ENCODE results near the gene UBE2H. TPM values are rescaled to one million over a fixed set of nuclear protein-coding genes. Genes with fewer than 3 reads are reported as not detected.

The UBE2H gene
- total RNA-seq, 1 experiment from 2014 or later: 128 TPM

DNA sequence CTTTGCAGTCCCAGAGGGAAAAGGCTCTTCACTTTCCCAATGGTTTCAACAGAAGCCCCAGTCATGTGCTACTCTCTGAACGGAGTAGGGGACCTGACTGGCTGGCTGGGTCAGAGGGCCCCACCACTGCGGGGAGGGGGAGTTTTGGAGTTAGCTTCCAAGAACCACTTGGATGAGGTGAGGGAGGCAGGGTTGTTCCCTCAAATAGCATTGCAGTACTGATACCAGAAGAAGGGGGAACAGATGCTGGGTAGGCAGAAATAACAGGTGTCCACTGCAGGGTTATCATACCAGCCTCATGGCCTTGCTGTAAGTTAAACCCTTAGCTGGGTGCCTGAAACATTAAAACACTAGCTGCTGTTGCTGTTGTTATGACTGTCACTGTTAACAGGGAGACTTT is 131.3 kb downstream of the UBE2H start:
- Mint-ChIP-seq H3K9me3 (ENCODE audit: unreplicated experiment) (peaks cover 12% of the 10 kb centered on the region), H3K27me3 (ENCODE audit: insufficient read depth, unreplicated experiment) (no peaks in the 10 kb centered on the region), H3K36me3 (ENCODE audit: insufficient read depth, unreplicated experiment) (peaks cover 7% of the 10 kb centered on the region), H3K4me1 (ENCODE audit: insufficient read depth, unreplicated experiment) (peaks cover 8% of the 10 kb centered on the region), H3K4me3 (ENCODE audit: unreplicated experiment) (no peak overlapping the region), H3K27ac (ENCODE audit: low read depth, unreplicated experiment) (no peak overlapping the region)
- ChIA-PET CTCF (interaction anchor here (0.6 to 5.9 kb wide), 8 partner anchors 9 to 210 kb away, joined by 3 to 36 read pairs (median 4); no protein-coding TSS in a partner anchor), POLR2A (interaction anchor here (0.7 kb wide), 1 partner anchor 218 kb away, joined by 3 read pairs; no protein-coding TSS in a partner anchor)
- BruUV-seq (replicated peaks): no TSS peak
- no peak for DNase-seq (ENCODE audit: unreplicated experiment)
- intact Hi-C loops (cut with micrococcal nuclease): no loop called here
- no peak for TF ChIP-seq CTCF (IDR thresholded peaks at IDR 0.05; ENCODE audit: unreplicated experiment)

GRCh38 chr7:129816742-129817141 is 136.0 kb downstream of the UBE2H start:
- no peak for TF ChIP-seq CTCF (IDR thresholded peaks at IDR 0.05; ENCODE audit: unreplicated experiment)
- H3K4me3 Mint-ChIP-seq (ENCODE audit: unreplicated experiment): no peak overlapping the region
- no peaks in the 10 kb centered on the region for H3K4me1 Mint-ChIP-seq (ENCODE audit: insufficient read depth, unreplicated experiment)
- intact Hi-C loops (cut with micrococcal nuclease): no loop called here
- H3K9me3 Mint-ChIP-seq (ENCODE audit: unreplicated experiment): peaks cover 12% of the 10 kb centered on the region
- H3K27ac Mint-ChIP-seq (ENCODE audit: low read depth, unreplicated experiment): no peak overlapping the region
- no peak for DNase-seq (ENCODE audit: unreplicated experiment)
- no peaks in the 10 kb centered on the region for H3K27me3 Mint-ChIP-seq (ENCODE audit: insufficient read depth, unreplicated experiment)
- no TSS peak for BruUV-seq (replicated peaks)
- ChIA-PET CTCF (interaction anchor here (1.1 kb wide), 1 partner anchor 14 kb away, joined by 3 read pairs; no protein-coding TSS in a partner anchor), POLR2A (no interaction called here)
- peaks cover 7% of the 10 kb centered on the region for H3K36me3 Mint-ChIP-seq (ENCODE audit: insufficient read depth, unreplicated experiment)

GRCh38 chr7:129807863-129808262 is 144.9 kb downstream of the UBE2H start:
- TF ChIP-seq CTCF (IDR thresholded peaks at IDR 0.05; ENCODE audit: unreplicated experiment): no peak
- H3K27ac Mint-ChIP-seq (ENCODE audit: low read depth, unreplicated experiment): no peak overlapping the region

DNA sequence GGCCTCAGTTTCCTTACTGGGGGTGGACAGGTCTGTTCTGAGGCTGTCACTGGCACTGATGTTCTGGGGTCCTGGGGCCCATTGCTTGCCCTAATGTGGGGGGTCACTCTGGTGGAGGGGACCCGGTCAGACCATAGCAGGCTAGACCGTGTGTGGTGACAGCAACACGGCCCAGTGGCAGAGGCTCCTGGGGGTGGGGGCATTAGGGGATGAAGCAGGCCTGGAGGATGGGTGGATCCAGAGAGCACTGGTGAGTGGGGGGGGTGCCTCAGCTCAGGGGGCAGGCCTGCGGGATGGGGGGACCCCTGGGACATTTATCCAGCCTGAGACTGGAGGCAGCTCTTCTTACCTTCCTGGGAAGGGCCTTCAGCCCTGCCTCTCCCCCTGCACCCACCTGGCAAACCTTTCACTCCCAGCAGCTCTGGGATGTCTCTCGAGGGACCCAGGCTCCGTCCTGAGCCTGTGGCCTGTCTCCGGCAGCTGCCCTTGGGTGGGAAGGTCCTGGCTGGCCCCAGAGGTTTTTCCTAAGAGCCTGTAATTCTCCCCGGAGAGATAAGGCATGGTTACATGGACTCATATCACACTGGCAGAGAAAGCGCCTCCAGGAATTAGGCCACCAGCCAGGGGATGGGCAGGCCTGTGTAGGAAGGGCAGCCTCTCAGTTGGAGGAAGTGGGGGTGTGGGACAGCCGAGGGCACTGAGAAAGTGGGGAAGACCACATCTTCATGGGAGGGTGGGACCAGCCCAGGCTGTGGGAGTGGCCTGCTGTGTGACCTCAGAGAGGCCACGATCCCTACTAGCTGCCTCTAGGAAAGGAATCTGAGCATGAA is 147.7 kb downstream of the UBE2H start:
- no peak for TF ChIP-seq CTCF (IDR thresholded peaks at IDR 0.05; ENCODE audit: unreplicated experiment)
- Mint-ChIP-seq H3K27ac (ENCODE audit: low read depth, unreplicated experiment) (no peak overlapping the region), H3K36me3 (ENCODE audit: insufficient read depth, unreplicated experiment) (no peaks in the 10 kb centered on the region), H3K27me3 (ENCODE audit: insufficient read depth, unreplicated experiment) (no peaks in the 10 kb centered on the region), H3K4me3 (ENCODE audit: unreplicated experiment) (no peak overlapping the region), H3K4me1 (ENCODE audit: insufficient read depth, unreplicated experiment) (no peaks in the 10 kb centered on the region), H3K9me3 (ENCODE audit: unreplicated experiment) (no peaks in the 10 kb centered on the region)
- intact Hi-C loops (cut with micrococcal nuclease): no loop called here
- ChIA-PET POLR2A (no interaction called here), CTCF (no interaction called here)
- no TSS peak for BruUV-seq (replicated peaks)
- DNase-seq (ENCODE audit: unreplicated experiment): no peak

More at GRCh38 chr7:129807863-129808262, 144.9 kb downstream of the UBE2H start:
- Mint-ChIP-seq H3K4me3 (ENCODE audit: unreplicated experiment) (no peak overlapping the region), H3K4me1 (ENCODE audit: insufficient read depth, unreplicated experiment) (no peaks in the 10 kb centered on the region), H3K36me3 (ENCODE audit: insufficient read depth, unreplicated experiment) (no peaks in the 10 kb centered on the region), H3K27me3 (ENCODE audit: insufficient read depth, unreplicated experiment) (no peaks in the 10 kb centered on the region), H3K9me3 (ENCODE audit: unreplicated experiment) (no peaks in the 10 kb centered on the region)
- intact Hi-C loops (cut with micrococcal nuclease): no loop called here
- POLR2A ChIA-PET: no interaction called here
- DNase-seq (ENCODE audit: unreplicated experiment): no peak
- CTCF ChIA-PET: interaction anchor here (0.6 kb wide), 1 partner anchor 870 kb away, joined by 3 read pairs; no protein-coding TSS in a partner anchor
- BruUV-seq (replicated peaks): no TSS peak
